GM18507 (cell line): ENCODE results near the gene ARMC8.
"Not testable (repeated sequence)": the region's sequence is repeated elsewhere in the genome, so short reads cannot be mapped to it uniquely, and the experiment has no call there.

Source experiments
- DNase-seq: peaks from one replicate; pipeline ENCODE4 v3.0.0; 2011; ENCODE audit warnings: low read depth; ENCODE audit not compliant: insufficient read length; ENCODE audit errors: extremely low spot score
- FAIRE-seq: peaks from 2 replicates; lab custom pipeline; 2011; peaks lifted over from hg19 to GRCh38; lab: Jason Lieb, UNC

Gene ARMC8

GRCh38 chr3:138187296-138188012, at the start of gene ARMC8:
TSS of gene ARMC8 (plus strand) at chr3:138187301. CDS start at chr3:138187555, 254 bp downstream.
- FAIRE-seq (no peak), DNase-seq (peak; percentile 95)

GRCh38 chr3:138137861-138138260, 49.2 kb upstream of the ARMC8 start:
- FAIRE-seq (no peak), DNase-seq (no peak)

- FAIRE-seq (no peak), DNase-seq (no peak)
Observed at GRCh38 chr3:138139691-138140090, 47.4 kb upstream of the ARMC8 start.

GRCh38 chr3:138140940-138141339, 46.2 kb upstream of the ARMC8 start:
- FAIRE-seq = no peak
- no peak for DNase-seq

- FAIRE-seq = not testable (repeated sequence)
Observed at GRCh38 chr3:138142181-138142580, 44.9 kb upstream of the ARMC8 start.

GRCh38 chr3:138148503-138148902, 38.6 kb upstream of the ARMC8 start:
- FAIRE-seq (no peak), DNase-seq (no peak)

More at GRCh38 chr3:138142181-138142580, 44.9 kb upstream of the ARMC8 start:
- DNase-seq = not testable (repeated sequence)

- FAIRE-seq = no peak
Observed at GRCh38 chr3:138154534-138154933, 32.6 kb upstream of the ARMC8 start.

GRCh38 chr3:138157743-138158142, 29.4 kb upstream of the ARMC8 start:
- no peak for DNase-seq
- no peak for FAIRE-seq

More at GRCh38 chr3:138154534-138154933, 32.6 kb upstream of the ARMC8 start:
- DNase-seq = no peak

- DNase-seq = no peak
- FAIRE-seq = no peak
Observed at GRCh38 chr3:138165061-138165460, 22.0 kb upstream of the ARMC8 start.

- FAIRE-seq (no peak), DNase-seq (no peak)
Observed at GRCh38 chr3:138172625-138173024, 14.5 kb upstream of the ARMC8 start.

- no peak for DNase-seq
Observed at GRCh38 chr3:138173769-138174420, 13.2 kb upstream of the ARMC8 start.

GRCh38 chr3:138174421-138175131, 12.5 kb upstream of the ARMC8 start, which contains the start of gene DBR1:
TSS of gene DBR1 (minus strand) at chr3:138174921. CDS start at chr3:138174795, 126 bp downstream.
- peak; percentile 61 for DNase-seq
- peak; percentile 81 for FAIRE-seq

More at GRCh38 chr3:138173769-138174420, 13.2 kb upstream of the ARMC8 start:
- FAIRE-seq = no peak

- FAIRE-seq (peak; percentile 81), DNase-seq (no peak)
Observed at GRCh38 chr3:138180375-138181029, 6.6 kb upstream of the ARMC8 start.

- DNase-seq = no peak
- no peak for FAIRE-seq
Observed at GRCh38 chr3:138184994-138185393, 2.1 kb upstream of the ARMC8 start.

GRCh38 chr3:138186221-138186620, 880 bp upstream of the ARMC8 start:
- FAIRE-seq = no peak
- no peak for DNase-seq

GRCh38 chr3:138186803-138187295, 252 bp upstream of the ARMC8 start:
- DNase-seq (no peak), FAIRE-seq (peak; percentile 95)

- DNase-seq = no peak
Observed at GRCh38 chr3:138188013-138188730, 1.1 kb downstream of the ARMC8 start.

GRCh38 chr3:138195481-138195880, 8.4 kb downstream of the ARMC8 start:
- DNase-seq (no peak), FAIRE-seq (no peak)

More at GRCh38 chr3:138188013-138188730, 1.1 kb downstream of the ARMC8 start:
- no peak for FAIRE-seq

- DNase-seq (no peak), FAIRE-seq (no peak)
Observed at GRCh38 chr3:138196023-138196422, 8.9 kb downstream of the ARMC8 start.
